Measurements from ENCODE around the gene DGCR8. TPM values are rescaled to one million over a fixed set of nuclear protein-coding genes. Genes with fewer than 3 reads are reported as not detected.

DGCR8 gene
- total RNA-seq, 1 donor from 2014 or later = 18.0 TPM

GRCh38 chr22:20130319-20130718 is 50.3 kb downstream of the DGCR8 start:
- H3K9me3 ChIP-seq = no peaks in the 10 kb centered on the region
- peak overlapping the region; percentile 82 to 100 for H3K4me3 ChIP-seq
- no peak for DNase-seq (ENCODE audit: low spot score in 2 of 2)
- peaks cover 20 to 21% of the 10 kb centered on the region in 2 donors for H3K36me3 ChIP-seq
- no peaks in the 10 kb centered on the region for H3K27me3 ChIP-seq
- peak overlapping the region; percentile 90 to 98 for H3K27ac ChIP-seq
- H3K4me1 ChIP-seq = peaks cover 21 to 30% of the 10 kb centered on the region in 2 donors
- intact Hi-C loops (cut with DNase I) = loop anchor here (5.0 to 10.0 kb wide), 3 partner anchors 108 to 724 kb away; partner anchors contain the start of genes MED15, PI4KA, SNAP29 and TANGO2
- TF ChIP-seq CTCF (IDR thresholded peaks at IDR 0.05) = no peak

- Histone ChIP-seq H3K4me3 (peak overlapping the region; percentile 82 to 100), H3K9me3 (no peaks in the 10 kb centered on the region), H3K4me1 (peaks cover 23 to 37% of the 10 kb centered on the region in 2 donors), H3K27me3 (no peaks in the 10 kb centered on the region), H3K36me3 (peaks cover 14 to 15% of the 10 kb centered on the region in 2 donors), H3K27ac (peak overlapping the region; percentile 90 to 98)
- TF ChIP-seq CTCF (IDR thresholded peaks at IDR 0.05) = no peak
- intact Hi-C loops (cut with DNase I) = loop anchor here (1.0 to 10.0 kb wide), 4 partner anchors 14 to 724 kb away; partner anchors contain the start of genes MED15, PI4KA, SNAP29 and TANGO2
- peak; percentile 21 to 93 for DNase-seq (ENCODE audit: low spot score in 2 of 2)
These were observed 50.9 kb downstream of the DGCR8 start for GRCh38 chr22:20130731-20131596.

- Histone ChIP-seq H3K36me3 (peaks cover 8 to 9% of the 10 kb centered on the region in 2 donors), H3K9me3 (no peaks in the 10 kb centered on the region), H3K4me1 (peaks cover 26 to 41% of the 10 kb centered on the region in 2 donors), H3K27ac (peak within 1 kb of the TSS; percentile 90 to 98), H3K27me3 (no peaks in the 10 kb centered on the region), H3K4me3 (peak within 1 kb of the TSS; percentile 82 to 100)
- intact Hi-C loops (cut with DNase I) = loop anchor here (1.0 to 10.0 kb wide), 4 partner anchors 14 to 723 kb away; partner anchors contain the start of genes MED15, PI4KA, SNAP29 and TANGO2
- no peak for DNase-seq (ENCODE audit: low spot score in 2 of 2)
- TF ChIP-seq CTCF (IDR thresholded peaks at IDR 0.05) = no peak
These were observed 51.5 kb downstream of the DGCR8 start, which contains the start of gene ZDHHC8 for GRCh38 chr22:20131597-20131858. ZDHHC8 (plus strand) TSS chr22:20131804; CDS start chr22:20131948, 144 bp downstream.

GRCh38 chr22:20131859-20132685 is 52.0 kb downstream of the DGCR8 start:
- H3K27me3 ChIP-seq = no peaks in the 10 kb centered on the region
- peak overlapping the region; percentile 57 to 70 for H3K27ac ChIP-seq
- intact Hi-C loops (cut with DNase I) = loop anchor here (1.0 to 10.0 kb wide), 4 partner anchors 15 to 723 kb away; partner anchors contain the start of genes MED15, PI4KA, SNAP29 and TANGO2
- DNase-seq (ENCODE audit: low spot score in 2 of 2) = no peak
- peak overlapping the region; percentile 82 to 100 for H3K4me3 ChIP-seq
- H3K4me1 ChIP-seq = peaks cover 28 to 47% of the 10 kb centered on the region in 2 donors
- peaks cover 5 to 6% of the 10 kb centered on the region in 2 donors for H3K36me3 ChIP-seq
- H3K9me3 ChIP-seq = no peaks in the 10 kb centered on the region
- no peak for TF ChIP-seq CTCF (IDR thresholded peaks at IDR 0.05)

- no peak for DNase-seq (ENCODE audit: low spot score in 2 of 2)
- Histone ChIP-seq H3K9me3 (no peaks in the 10 kb centered on the region), H3K27ac (peak overlapping the region in 1 of 2 donors; percentile 70), H3K4me3 (peak overlapping the region; percentile 82 to 100), H3K27me3 (no peaks in the 10 kb centered on the region), H3K4me1 (peaks cover 34 to 54% of the 10 kb centered on the region in 2 donors), H3K36me3 (no peaks in the 10 kb centered on the region)
- TF ChIP-seq CTCF (IDR thresholded peaks at IDR 0.05) = no peak
- intact Hi-C loops (cut with DNase I) = loop anchor here (5.0 to 10.0 kb wide), 3 partner anchors 110 to 722 kb away; partner anchors contain the start of genes MED15, PI4KA, SNAP29 and TANGO2
These were observed 52.7 kb downstream of the DGCR8 start for GRCh38 chr22:20132686-20133246.
